GM12865 (cell line): Measurements from ENCODE around the gene POLR2E.

ENCODE experiments used
- DNase-seq: peaks from one replicate; pipeline ENCODE4 v3.0.0; 2010; ENCODE audit warnings: low read depth
- H3K4me3 ChIP-seq: 2 replicates; pipeline ENCODE4 v1.5.1; 2011; ENCODE audit warnings: mild to moderate bottlenecking, low read depth, low read length, control low read depth
- TF ChIP-seq, protein P1 (sequence below): IDR thresholded peaks from 2 replicates; pipeline ENCODE4 v1.5.1; 2011; ENCODE audit warnings: low read length, control low read depth, low read depth, inconsistent platforms; ENCODE audit not compliant: insufficient read depth; ENCODE audit errors: missing control alignments

POLR2E gene

DNA sequence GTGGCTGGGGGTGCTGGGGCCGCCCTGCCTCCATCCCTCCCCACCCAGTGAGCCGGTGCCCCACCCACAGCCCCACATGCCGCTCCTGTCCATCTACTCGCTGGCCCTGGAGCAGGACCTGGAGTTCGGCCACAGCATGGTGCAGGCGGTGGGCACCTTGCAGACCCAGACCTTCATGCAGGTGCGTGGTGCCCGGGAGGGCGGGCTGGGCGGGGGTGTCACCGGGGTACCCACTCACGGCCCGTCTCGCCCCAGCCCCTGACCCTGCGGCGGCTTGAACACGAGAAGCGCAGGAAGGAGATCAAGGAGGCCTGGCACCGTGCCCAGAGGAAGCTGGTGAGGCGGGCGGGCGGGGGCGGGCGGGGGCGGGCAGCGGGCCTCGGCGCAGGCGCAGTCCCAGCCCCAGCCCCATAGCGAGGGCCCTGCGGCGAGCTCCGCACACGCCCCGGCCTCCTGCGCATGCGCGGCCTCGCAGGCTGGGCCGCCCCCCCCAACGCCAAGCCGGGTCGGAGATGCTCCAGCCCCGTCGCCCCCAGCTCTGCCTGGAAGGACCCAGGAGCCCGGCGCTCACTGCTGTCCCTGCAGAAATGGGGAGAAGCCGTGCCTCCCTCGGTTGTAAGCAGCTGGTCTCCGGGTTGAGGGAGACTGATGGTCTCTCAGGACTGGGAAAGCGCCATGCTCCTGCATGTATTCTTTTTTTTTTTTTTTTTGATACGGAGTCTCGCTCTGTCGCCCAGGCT is 20.5 kb downstream of the POLR2E start:
- TF ChIP-seq, protein P1, sequence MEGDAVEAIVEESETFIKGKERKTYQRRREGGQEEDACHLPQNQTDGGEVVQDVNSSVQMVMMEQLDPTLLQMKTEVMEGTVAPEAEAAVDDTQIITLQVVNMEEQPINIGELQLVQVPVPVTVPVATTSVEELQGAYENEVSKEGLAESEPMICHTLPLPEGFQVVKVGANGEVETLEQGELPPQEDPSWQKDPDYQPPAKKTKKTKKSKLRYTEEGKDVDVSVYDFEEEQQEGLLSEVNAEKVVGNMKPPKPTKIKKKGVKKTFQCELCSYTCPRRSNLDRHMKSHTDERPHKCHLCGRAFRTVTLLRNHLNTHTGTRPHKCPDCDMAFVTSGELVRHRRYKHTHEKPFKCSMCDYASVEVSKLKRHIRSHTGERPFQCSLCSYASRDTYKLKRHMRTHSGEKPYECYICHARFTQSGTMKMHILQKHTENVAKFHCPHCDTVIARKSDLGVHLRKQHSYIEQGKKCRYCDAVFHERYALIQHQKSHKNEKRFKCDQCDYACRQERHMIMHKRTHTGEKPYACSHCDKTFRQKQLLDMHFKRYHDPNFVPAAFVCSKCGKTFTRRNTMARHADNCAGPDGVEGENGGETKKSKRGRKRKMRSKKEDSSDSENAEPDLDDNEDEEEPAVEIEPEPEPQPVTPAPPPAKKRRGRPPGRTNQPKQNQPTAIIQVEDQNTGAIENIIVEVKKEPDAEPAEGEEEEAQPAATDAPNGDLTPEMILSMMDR: no peak
- peak overlapping the region; percentile 37 for H3K4me3 ChIP-seq
- DNase-seq: peak; percentile 85

DNA sequence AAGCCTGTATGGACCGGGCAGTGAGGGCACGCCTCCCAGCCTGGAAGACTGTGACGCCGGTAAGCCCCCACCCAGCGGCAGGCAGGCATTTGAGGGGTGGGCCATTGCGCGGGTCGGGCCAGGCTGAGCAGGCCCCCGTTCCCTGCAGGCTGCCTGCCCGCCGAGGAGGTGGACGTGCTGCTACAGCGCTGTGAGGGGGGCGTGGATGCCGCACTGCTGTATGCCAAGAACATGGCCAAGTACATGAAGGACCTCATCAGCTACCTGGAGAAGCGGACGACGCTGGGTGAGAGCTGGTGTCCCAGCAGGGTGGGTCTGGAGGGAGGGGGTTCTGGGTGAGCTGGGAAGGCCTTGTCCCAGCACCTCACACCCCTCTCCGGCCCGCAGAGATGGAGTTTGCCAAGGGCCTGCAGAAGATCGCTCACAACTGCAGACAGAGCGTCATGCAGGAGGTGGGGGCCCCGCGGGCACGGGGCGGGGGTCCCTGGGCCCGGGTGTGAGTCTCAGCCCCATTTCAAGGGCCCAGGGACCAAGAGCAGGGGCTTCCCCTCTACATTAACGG is 21.1 kb downstream of the POLR2E start:
- 0 out of 2 replicates have a peak overlapping the region, but pooled peaks have one; percentile 10 for H3K4me3 ChIP-seq
- DNase-seq: no peak
- TF ChIP-seq, protein P1: no peak

DNA sequence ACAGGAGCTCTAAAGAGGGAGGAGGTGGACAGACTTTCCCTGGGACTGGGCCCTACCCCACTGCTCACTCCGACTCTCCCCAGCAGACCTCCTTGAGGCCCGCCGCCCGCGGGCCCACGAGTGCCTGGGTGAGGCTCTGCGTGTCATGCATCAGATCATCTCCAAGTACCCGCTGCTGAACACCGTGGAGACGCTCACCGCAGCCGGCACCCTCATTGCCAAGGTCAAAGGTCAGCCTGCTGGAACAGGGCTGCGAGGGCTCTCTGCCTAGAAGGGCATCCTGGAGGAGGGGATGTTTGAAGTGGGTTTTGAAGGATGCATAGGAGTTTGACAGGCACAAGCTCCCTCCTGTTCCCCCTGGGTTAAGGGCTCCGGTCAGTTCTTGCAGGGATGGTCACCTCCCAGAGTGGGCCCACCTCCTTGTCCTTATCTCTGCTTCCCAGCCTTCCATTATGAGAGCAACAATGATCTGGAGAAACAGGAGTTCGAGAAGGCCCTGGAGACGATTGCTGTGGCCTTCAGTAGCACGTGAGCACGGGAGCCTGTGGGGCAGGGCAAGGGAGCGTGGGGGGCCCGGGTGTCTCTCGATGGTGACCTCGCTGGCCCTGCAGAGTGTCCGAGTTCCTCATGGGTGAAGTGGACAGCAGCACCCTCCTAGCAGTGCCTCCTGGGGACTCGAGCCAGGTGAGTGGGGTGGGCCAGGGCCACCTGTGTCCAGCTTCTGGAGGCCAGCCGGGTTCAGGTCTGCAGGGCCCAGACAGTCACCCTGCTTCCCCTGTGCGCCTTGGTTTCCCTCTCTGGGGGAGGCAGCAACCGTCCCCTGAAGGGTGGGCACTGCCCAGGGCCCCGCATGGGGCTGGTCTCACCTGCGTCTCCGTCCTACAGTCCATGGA is 21.9 kb downstream of the POLR2E start:
- DNase-seq: no peak
- H3K4me3 ChIP-seq: no peak overlapping the region
- TF ChIP-seq, protein P1: no peak

DNA sequence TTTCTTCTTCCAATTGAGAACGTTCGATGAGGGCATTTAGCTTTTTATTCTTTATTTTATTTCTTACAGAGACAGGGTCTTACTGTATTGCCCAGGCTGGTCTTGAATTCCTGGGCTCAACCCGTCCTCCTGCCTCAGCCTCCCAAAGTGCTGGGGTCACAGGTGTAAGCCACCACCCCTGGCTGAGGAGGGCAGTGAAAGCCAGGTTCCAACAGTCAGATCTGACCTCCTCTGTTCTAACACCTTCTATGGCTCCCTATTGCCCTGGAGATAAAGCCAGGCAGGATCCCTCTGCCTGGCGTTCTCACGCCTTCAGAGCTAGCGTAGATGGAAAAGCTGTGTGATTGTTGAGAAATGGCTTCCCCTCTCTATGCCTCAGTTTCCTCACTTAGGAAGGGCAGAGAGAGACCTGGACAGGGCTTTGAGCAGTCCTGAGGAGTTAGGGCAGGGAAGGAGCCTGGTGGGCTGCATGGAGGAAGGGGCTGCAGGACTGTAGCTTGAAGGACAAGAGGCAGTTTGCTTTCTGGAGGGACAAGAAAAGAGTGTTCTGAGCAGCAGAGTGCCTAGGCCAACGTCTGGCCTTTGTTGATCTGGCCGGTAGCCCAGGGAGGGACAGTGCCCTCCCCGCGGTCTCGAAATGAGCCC is 22.7 kb downstream of the POLR2E start:
- TF ChIP-seq, protein P1: no peak
- H3K4me3 ChIP-seq: no peak overlapping the region
- no peak for DNase-seq

DNA sequence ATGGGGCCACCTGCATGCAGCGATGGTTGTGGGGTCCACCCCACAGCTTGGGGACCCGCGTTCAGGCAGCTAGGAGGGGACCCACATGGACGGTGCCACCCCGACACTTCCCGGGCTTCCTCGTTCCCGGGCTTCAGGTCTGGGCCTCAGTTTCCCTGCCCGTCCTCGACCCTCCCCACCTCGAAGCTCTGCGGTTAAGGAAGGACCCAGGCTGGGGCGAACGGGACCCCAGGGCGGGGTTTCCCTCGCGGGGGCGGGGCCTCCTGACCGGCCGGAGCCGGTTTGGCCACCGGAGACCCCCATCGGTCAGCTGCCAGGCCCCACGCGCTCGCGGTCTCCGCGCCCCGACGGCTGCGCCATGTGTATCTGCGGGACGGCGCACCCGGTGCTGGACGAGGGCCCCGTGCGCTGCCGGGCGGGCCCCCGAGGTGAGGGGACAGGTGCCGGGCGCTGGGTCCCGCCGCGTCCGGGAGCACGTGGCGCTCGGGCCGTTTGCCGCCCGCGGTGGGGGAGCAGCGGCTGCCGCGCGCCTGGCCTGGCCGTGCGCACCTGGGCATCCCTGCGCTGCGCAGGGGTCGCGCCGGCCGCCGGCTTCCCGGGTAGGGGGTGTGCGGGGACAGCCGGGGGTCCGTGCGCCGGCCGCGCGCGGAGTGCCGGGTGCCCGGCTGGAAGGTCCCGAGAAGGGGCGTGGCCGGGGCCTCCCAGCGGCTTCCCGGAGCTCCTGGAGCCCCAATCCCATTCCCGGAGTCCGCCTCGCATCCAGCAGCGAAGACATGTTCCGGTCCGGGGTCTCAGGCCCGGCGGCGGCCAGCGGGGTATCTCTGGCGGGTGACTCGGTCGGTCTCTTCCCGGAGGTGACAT is 24.0 kb downstream of the POLR2E start:
- DNase-seq: no peak
- H3K4me3 ChIP-seq: no peak overlapping the region

More for the DNA sequence above, 24.0 kb downstream of the POLR2E start:
- TF ChIP-seq, protein P1: no peak
